Measurements from ENCODE around the gene PHF1.

DNA sequence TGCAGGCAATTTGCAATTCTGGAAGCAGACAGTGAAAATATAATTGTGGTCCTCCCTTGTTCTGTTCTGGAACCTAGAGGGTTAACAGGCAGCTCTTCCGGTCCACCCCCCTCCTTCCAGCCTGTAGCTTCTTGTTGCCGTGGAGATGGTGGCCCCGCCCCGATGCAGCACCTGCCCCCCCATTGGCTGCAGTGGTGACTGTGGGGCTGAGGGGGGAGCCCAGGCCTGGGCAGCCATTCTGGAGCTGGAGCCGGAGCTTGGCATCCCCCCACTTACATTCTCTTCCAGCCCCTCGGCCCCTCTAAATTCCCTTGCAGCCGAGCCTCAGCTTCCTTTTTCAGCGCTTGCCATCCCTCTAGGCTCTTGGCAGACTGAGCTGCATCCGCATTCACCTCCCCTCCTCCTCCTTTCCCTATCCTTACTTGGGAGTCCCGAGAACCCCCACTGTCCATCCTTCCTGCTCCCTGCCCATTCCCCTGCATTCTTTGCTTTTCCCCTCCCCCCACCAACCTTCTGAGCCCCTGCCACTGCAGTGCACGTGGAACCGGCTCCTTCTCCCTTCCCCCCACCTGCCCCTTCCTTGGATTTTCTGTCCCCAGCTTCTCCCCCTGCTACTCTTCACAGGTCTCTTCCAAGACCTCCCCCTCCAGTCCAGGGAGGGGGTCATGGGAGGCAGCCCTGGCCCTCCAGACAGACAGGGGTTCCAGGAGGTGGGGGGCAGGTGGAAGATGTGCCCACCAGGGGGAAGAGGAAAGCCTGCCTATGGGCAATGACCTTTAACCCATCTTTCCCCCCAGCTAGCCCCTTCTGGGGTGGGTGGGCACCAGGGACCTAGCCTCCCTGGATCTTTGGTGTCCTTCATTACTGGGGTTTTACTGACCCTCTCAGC is 20.4 kb downstream of the PHF1 start:
- TF ChIP-seq, protein P1, sequence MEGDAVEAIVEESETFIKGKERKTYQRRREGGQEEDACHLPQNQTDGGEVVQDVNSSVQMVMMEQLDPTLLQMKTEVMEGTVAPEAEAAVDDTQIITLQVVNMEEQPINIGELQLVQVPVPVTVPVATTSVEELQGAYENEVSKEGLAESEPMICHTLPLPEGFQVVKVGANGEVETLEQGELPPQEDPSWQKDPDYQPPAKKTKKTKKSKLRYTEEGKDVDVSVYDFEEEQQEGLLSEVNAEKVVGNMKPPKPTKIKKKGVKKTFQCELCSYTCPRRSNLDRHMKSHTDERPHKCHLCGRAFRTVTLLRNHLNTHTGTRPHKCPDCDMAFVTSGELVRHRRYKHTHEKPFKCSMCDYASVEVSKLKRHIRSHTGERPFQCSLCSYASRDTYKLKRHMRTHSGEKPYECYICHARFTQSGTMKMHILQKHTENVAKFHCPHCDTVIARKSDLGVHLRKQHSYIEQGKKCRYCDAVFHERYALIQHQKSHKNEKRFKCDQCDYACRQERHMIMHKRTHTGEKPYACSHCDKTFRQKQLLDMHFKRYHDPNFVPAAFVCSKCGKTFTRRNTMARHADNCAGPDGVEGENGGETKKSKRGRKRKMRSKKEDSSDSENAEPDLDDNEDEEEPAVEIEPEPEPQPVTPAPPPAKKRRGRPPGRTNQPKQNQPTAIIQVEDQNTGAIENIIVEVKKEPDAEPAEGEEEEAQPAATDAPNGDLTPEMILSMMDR (conservative IDR thresholded peaks at IDR 0.05; ENCODE audit: low read depth, low read length), result no peak
- no peak for TF ChIP-seq MAFK (IDR thresholded peaks at IDR 0.05; ENCODE audit: low read depth, low read length)
- TF ChIP-seq, protein P2, sequence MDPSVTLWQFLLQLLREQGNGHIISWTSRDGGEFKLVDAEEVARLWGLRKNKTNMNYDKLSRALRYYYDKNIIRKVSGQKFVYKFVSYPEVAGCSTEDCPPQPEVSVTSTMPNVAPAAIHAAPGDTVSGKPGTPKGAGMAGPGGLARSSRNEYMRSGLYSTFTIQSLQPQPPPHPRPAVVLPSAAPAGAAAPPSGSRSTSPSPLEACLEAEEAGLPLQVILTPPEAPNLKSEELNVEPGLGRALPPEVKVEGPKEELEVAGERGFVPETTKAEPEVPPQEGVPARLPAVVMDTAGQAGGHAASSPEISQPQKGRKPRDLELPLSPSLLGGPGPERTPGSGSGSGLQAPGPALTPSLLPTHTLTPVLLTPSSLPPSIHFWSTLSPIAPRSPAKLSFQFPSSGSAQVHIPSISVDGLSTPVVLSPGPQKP (IDR thresholded peaks at IDR 0.05; ENCODE audit: borderline replicate concordance, low read depth, low read length), result no peak
- TF ChIP-seq FOS (IDR thresholded peaks at IDR 0.05; ENCODE audit: low read depth, low read length), result no peak
- no peak for TF ChIP-seq POLR2A (IDR thresholded peaks at IDR 0.05; ENCODE audit: low read depth, low read length)
- TF ChIP-seq RAD21 (IDR thresholded peaks at IDR 0.05; ENCODE audit: low read length), result no peak
- TF ChIP-seq MXI1 (IDR thresholded peaks at IDR 0.05; ENCODE audit: borderline replicate concordance, low read depth, low read length), result no peak
- no peak for TF ChIP-seq CEBPB (IDR thresholded peaks at IDR 0.05; ENCODE audit: low read depth, low read length)
- TF ChIP-seq, protein P3, sequence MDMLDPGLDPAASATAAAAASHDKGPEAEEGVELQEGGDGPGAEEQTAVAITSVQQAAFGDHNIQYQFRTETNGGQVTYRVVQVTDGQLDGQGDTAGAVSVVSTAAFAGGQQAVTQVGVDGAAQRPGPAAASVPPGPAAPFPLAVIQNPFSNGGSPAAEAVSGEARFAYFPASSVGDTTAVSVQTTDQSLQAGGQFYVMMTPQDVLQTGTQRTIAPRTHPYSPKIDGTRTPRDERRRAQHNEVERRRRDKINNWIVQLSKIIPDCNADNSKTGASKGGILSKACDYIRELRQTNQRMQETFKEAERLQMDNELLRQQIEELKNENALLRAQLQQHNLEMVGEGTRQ (IDR thresholded peaks at IDR 0.05; ENCODE audit: low read depth, low read length), result peak; percentile 14; the same call in 1 of the 2 replicates
- TF ChIP-seq RCOR1 (IDR thresholded peaks at IDR 0.05; ENCODE audit: insufficient replicate concordance, low read length), result no peak
- no peak for TF ChIP-seq CHD1 (IDR thresholded peaks at IDR 0.05; ENCODE audit: low read depth, low read length)
- TF ChIP-seq SMC3 (IDR thresholded peaks at IDR 0.05; ENCODE audit: low read depth, low read length), result no peak
- TF ChIP-seq RFX5 (IDR thresholded peaks at IDR 0.05; ENCODE audit: low read depth, low read length), result no peak
